WTC11 (cell line): ENCODE results near the gene SORT1. TPM values are rescaled to one million over a fixed set of nuclear protein-coding genes. Genes with fewer than 3 reads are reported as not detected.

Source experiments
- ATAC-seq: fragments of 200-7000 bp; cut with Tn5 transposase; 2 replicates; pipeline ENCODE4 v1.10.0; 2021; ENCODE audit warnings: mild to moderate bottlenecking, moderate library complexity
- CTCF ChIA-PET: fragments of 300-600 bp; sonication (Branson Sonifier 250); formaldehyde crosslinking; loops from one replicate; lab custom pipeline; 2021; ENCODE audit warnings: antibody characterized with exemption; lab: Charles Lee
- POLR2A ChIA-PET: fragments of 350-600 bp; sonication (Branson Sonifier 250); formaldehyde crosslinking; loops from one replicate; lab custom pipeline; 2021; ENCODE audit warnings: antibody characterized with exemption; lab: Charles Lee
- DNase-seq: peaks from one replicate; pipeline ENCODE4 v3.0.0; 2021; ENCODE audit warnings: low spot score
- H3K27ac Mint-ChIP-seq: 2 replicates; pipeline ENCODE4 v1.8.0; 2021; ENCODE audit warnings: mixed read lengths
- H3K27me3 Mint-ChIP-seq: 2 replicates; pipeline ENCODE4 v1.8.0; 2021; ENCODE audit warnings: low read depth, mild to moderate bottlenecking, moderate library complexity, mixed read lengths
- H3K36me3 Mint-ChIP-seq: 2 replicates; pipeline ENCODE4 v1.8.0; 2021; ENCODE audit warnings: mixed read lengths
- H3K4me1 Mint-ChIP-seq: 2 replicates; pipeline ENCODE4 v1.8.0; 2022; ENCODE audit warnings: mixed read lengths
- H3K4me3 Mint-ChIP-seq: 2 replicates; pipeline ENCODE4 v1.8.0; 2021; ENCODE audit warnings: mild to moderate bottlenecking, moderate library complexity, mixed read lengths
- H3K9me3 Mint-ChIP-seq: 2 replicates; pipeline ENCODE4 v1.8.0; 2021; ENCODE audit warnings: mixed read lengths
- ARID4B ChIP-seq: sonication (generic); formaldehyde crosslinking; IDR thresholded peaks from 2 replicates; pipeline ENCODE4 v1.8.0; 2023; ENCODE audit warnings: missing genetic modification reagents, mild to moderate bottlenecking, borderline replicate concordance
- ATF3 ChIP-seq: sonication (generic); formaldehyde crosslinking; conservative IDR thresholded peaks from 2 replicates; pipeline ENCODE4 v1.8.1; 2022; ENCODE audit warnings: mild to moderate bottlenecking, missing genetic modification reagents
- CDX4 ChIP-seq: fragments of 250-450 bp; sonication (Bioruptor Pico); IDR thresholded peaks from 2 replicates; pipeline ENCODE4 v1.9.0; 2021; ENCODE audit warnings: moderate library complexity, mild to moderate bottlenecking, inconsistent platforms, borderline replicate concordance
- ETV6 ChIP-seq: sonication (generic); formaldehyde crosslinking; IDR thresholded peaks from 2 replicates; pipeline ENCODE4 v1.8.1; 2022; ENCODE audit warnings: mild to moderate bottlenecking, missing genetic modification reagents
- FOXK1 ChIP-seq: sonication (generic); formaldehyde crosslinking; IDR thresholded peaks from 2 replicates; pipeline ENCODE4 v1.8.0; 2022; ENCODE audit warnings: mild to moderate bottlenecking, moderate library complexity, missing genetic modification reagents
- GABPB1 ChIP-seq: sonication (generic); formaldehyde crosslinking; IDR thresholded peaks from 2 replicates; pipeline ENCODE4 v1.8.1; 2023; ENCODE audit warnings: mild to moderate bottlenecking, missing genetic modification reagents
- HMGA2 ChIP-seq: fragments of 250-450 bp; sonication (Bioruptor Pico); IDR thresholded peaks from 2 replicates; pipeline ENCODE4 v1.4.0; 2021; ENCODE audit warnings: mild to moderate bottlenecking, moderate library complexity
- IRF1 ChIP-seq: sonication (generic); formaldehyde crosslinking; IDR thresholded peaks from 2 replicates; pipeline ENCODE4 v1.8.0; 2023; ENCODE audit warnings: missing genetic modification reagents
- JUN ChIP-seq: sonication (generic); formaldehyde crosslinking; IDR thresholded peaks from 2 replicates; pipeline ENCODE4 v1.8.0; 2023; ENCODE audit warnings: mild to moderate bottlenecking, missing genetic modification reagents
- MAX ChIP-seq: sonication (generic); formaldehyde crosslinking; IDR thresholded peaks from 2 replicates; pipeline ENCODE4 v1.8.0; 2022; ENCODE audit warnings: mild to moderate bottlenecking, missing genetic modification reagents
- MYBL2 ChIP-seq: sonication (generic); formaldehyde crosslinking; IDR thresholded peaks from 2 replicates; pipeline ENCODE4 v1.8.1; 2023; ENCODE audit warnings: mild to moderate bottlenecking, moderate library complexity, missing genetic modification reagents
- PREB ChIP-seq: sonication (generic); formaldehyde crosslinking; IDR thresholded peaks from 2 replicates; pipeline ENCODE4 v1.8.1; 2022; ENCODE audit warnings: mild to moderate bottlenecking, missing genetic modification reagents, moderate library complexity, borderline replicate concordance
- TEAD4 ChIP-seq: sonication (generic); formaldehyde crosslinking; IDR thresholded peaks from 2 replicates; pipeline ENCODE4 v1.8.0; 2022; ENCODE audit warnings: mild to moderate bottlenecking, missing genetic modification reagents
- USF1 ChIP-seq: sonication (generic); formaldehyde crosslinking; IDR thresholded peaks from 2 replicates; pipeline ENCODE4 v1.8.0; 2022; ENCODE audit warnings: mild to moderate bottlenecking, missing genetic modification reagents
- USF2 ChIP-seq: sonication (generic); formaldehyde crosslinking; IDR thresholded peaks from 2 replicates; pipeline ENCODE4 v1.8.1; 2023; ENCODE audit warnings: mild to moderate bottlenecking, missing genetic modification reagents, moderate library complexity
- ZBTB21 ChIP-seq: sonication (generic); formaldehyde crosslinking; IDR thresholded peaks from 2 replicates; pipeline ENCODE4 v1.8.1; 2023; ENCODE audit warnings: mild to moderate bottlenecking, missing genetic modification reagents, borderline replicate concordance
- ZNF263 ChIP-seq: sonication (generic); formaldehyde crosslinking; IDR thresholded peaks from 2 replicates; pipeline ENCODE4 v1.8.1; 2022; ENCODE audit warnings: low read depth, mild to moderate bottlenecking, moderate library complexity, missing genetic modification reagents
- ZNF396 ChIP-seq: fragments of 250-450 bp; sonication (Bioruptor Pico); IDR thresholded peaks from 2 replicates; pipeline ENCODE4 v1.8.0; 2021; ENCODE audit warnings: mild to moderate bottlenecking, moderate library complexity, borderline replicate concordance
- ZNF423 ChIP-seq: fragments of 250-450 bp; sonication (Bioruptor Pico); IDR thresholded peaks from 2 replicates; pipeline ENCODE4 v2.1.2; 2022; ENCODE audit warnings: mild to moderate bottlenecking, moderate library complexity
- ZNF671 ChIP-seq: fragments of 250-450 bp; sonication (Bioruptor Pico); IDR thresholded peaks from 2 replicates; pipeline ENCODE4 v1.8.0; 2021; ENCODE audit warnings: mild to moderate bottlenecking
- total RNA-seq: library from RNA; stranded (reverse); gene quantifications from 3 replicates; pipeline ENCODE4 v1.2.3, GENCODE V29; 2021

SORT1 gene
- total RNA-seq, 1 experiment from 2014 or later = 55.9 TPM

- no peak for TF ChIP-seq ZNF396 (CRISPR knock-in tag)
- TF ChIP-seq CDX4 = no peak
- TF ChIP-seq, all 79 proteins: peak for 0
Observed at GRCh38 chr1:109261006-109261405, 136.7 kb downstream of the SORT1 start (continued).

GRCh38 chr1:109259674-109260557, 137.8 kb downstream of the SORT1 start:
- ChIA-PET POLR2A (interaction anchor here (0.9 kb wide), 1 partner anchor 21 kb away, joined by 3 read pairs; no protein-coding TSS in a partner anchor), CTCF (interaction anchor here (0.6 to 2.0 kb wide), 9 partner anchors 9 to 273 kb away, joined by 3 to 9 read pairs (median 4); partner anchors contain the start of gene SORT1)
- Mint-ChIP-seq H3K27ac (peak overlapping the region; percentile 67; the same call in 1 of the 2 replicates), H3K36me3 (no peaks in the 10 kb centered on the region), H3K4me1 (peaks cover 33% of the 10 kb centered on the region), H3K9me3 (no peaks in the 10 kb centered on the region), H3K4me3 (no peak overlapping the region), H3K27me3 (no peaks in the 10 kb centered on the region)
- TF ChIP-seq HMGA2 (CRISPR knock-in tag) = no peak
- TF ChIP-seq ZNF671 = no peak
- TF ChIP-seq MYBL2 = no peak
- no peak for TF ChIP-seq IRF1 (CRISPR knock-in tag)
- TF ChIP-seq PREB (CRISPR knock-in tag) = no peak
- no peak for TF ChIP-seq USF1
- no peak for TF ChIP-seq MAX (CRISPR knock-in tag)
- TF ChIP-seq ATF3 (CRISPR knock-in tag) = no peak
- no peak for TF ChIP-seq FOXK1 (CRISPR knock-in tag)
- TF ChIP-seq ARID4B (CRISPR knock-in tag) = no peak
- TF ChIP-seq ZNF263 (CRISPR knock-in tag) = no peak
- no peak for TF ChIP-seq TEAD4 (CRISPR knock-in tag)
- no peak for TF ChIP-seq USF2 (CRISPR knock-in tag)
- no peak for TF ChIP-seq ETV6 (CRISPR knock-in tag)
- TF ChIP-seq ZBTB21 = no peak
- no peak for TF ChIP-seq JUN
- TF ChIP-seq ZNF423 = no peak
- no peak for TF ChIP-seq GABPB1 (CRISPR knock-in tag)
- DNase-seq (no peak), ATAC-seq (0 out of 2 replicates have a peak, but pooled peaks have one; percentile 3)
